Tibial nerve (tissue), 4 donors: Measurements from ENCODE around the gene SLCO2A1. TPM values are rescaled to one million over a fixed set of nuclear protein-coding genes. Genes with fewer than 3 reads are reported as not detected.

ENCODE experiments used
- DNase-seq, 2 donors: peaks; one replicate each; pipeline ENCODE4 v3.0.0-alpha.2; 2019; ENCODE audit warnings: low spot score in 2 of 2
- H3K27ac ChIP-seq, 4 donors: fragments of 200-600 bp; sonication (generic) in 3 of 4; one replicate each; pipeline ENCODE4 v1.5.1; 2017 to 2019; ENCODE audit warnings: mild to moderate bottlenecking in 1 of 4
- H3K27me3 ChIP-seq, 2 donors: fragments of 200-600 bp; sonication (generic) in 1 of 2; one replicate each; pipeline versions ENCODE4 v1.5.1 to v1.6.0; 2017 to 2019
- H3K36me3 ChIP-seq, 3 donors: fragments of 200-600 bp; sonication (generic); one replicate each; pipeline ENCODE4 v1.5.1; 2018 to 2019
- H3K4me1 ChIP-seq, 4 donors: fragments of 200-600 bp; sonication (generic) in 3 of 4; one replicate each; pipeline ENCODE4 v1.5.1; 2017 to 2019
- H3K4me3 ChIP-seq, 4 donors: fragments of 200-600 bp; sonication (generic) in 3 of 4; one replicate each; pipeline ENCODE4 v1.5.1; 2017 to 2019; ENCODE audit warnings: mild to moderate bottlenecking in 1 of 4, moderate library complexity in 1 of 4
- H3K9me3 ChIP-seq, 4 donors: fragments of 200-600 bp; sonication (generic) in 3 of 4; one replicate each; pipeline ENCODE4 v1.5.1; 2017 to 2019
- EP300 ChIP-seq, 2 donors: sonication (generic); formaldehyde crosslinking; IDR thresholded peaks; one replicate each; pipeline ENCODE4 v1.6.1; 2017; ENCODE audit warnings: antibody characterized with exemption in 2 of 2, mild to moderate bottlenecking in 1 of 2
- POLR2A ChIP-seq, 2 donors: fragments of 450-650 bp; IDR thresholded peaks; one replicate each; pipeline ENCODE4 v1.6.1; 2017; ENCODE audit warnings: antibody characterized with exemption in 2 of 2, mild to moderate bottlenecking in 2 of 2, moderate library complexity in 2 of 2
- WGBS, 2 donors: methylation state at CpG; one replicate each; pipeline ENCODE4 v1.1.5; 2018; 5-methylcytosine and 5-hydroxymethylcytosine counted together
- total RNA-seq, 4 donors: library from RNA; depleted of rRNA; stranded (reverse); fragments of >200 nt; gene quantifications; one replicate each; pipeline ENCODE4 v1.1.0, GENCODE V29; 2016
- TF ChIP-seq, protein P1 (sequence below), 5 experiments: fragments of 200-600 bp in 3 of 5; fragments of 450-650 bp in 2 of 5; sonication (generic) in 3 of 5; IDR thresholded peaks; one replicate each; pipeline ENCODE4 v1.5.1; 2016 to 2019; ENCODE audit warnings: antibody characterized with exemption in 5 of 5, mild to moderate bottlenecking in 3 of 5, moderate library complexity in 2 of 5

SLCO2A1 gene
- total RNA-seq, 4 donors from 2014 or later = 8.8 to 22.9 (median 12.2) TPM

DNA sequence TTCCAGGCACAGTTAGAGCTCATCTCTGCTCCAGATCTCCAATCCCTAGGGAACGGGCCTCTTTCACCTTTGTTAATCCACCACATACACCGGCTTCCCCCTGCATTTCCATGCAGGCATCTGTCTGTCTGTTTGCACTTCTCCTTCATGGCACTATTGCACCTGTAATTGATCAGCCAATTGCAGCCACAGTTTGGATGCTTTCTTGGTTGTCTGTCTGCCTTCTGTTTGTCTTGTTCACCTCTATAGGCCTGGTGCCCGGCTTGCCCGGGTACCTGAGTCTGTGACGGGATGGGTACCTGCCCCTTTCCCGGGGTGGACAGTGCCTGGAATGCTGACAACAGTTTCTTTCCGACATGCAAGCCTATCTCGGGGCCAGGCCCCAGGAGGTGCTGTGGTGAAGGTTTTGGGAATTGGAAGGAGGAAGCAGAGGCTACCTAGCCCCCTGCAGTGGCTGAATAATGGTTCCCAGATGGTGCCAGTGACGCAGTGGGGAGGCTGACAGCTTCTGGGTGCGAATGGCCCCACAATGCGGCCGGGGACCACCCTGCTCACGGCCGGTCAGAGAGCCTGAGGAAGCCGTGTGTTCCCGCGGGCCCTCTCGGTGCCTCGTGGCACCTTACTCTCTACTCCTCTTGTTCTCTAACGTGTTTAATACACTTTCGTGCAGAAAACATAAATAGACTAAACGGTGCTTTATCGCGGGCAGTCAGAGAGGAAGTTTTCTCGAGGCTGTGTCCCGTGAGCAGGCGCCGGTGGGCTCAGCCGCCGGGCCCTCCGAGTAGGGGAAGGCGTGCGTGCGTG lies 102.8 kb downstream of the SLCO2A1 start:
- 18 to 22% methylated on average over 33 to 34 of the region's 34 CpGs for WGBS, 2 donors
- Histone ChIP-seq H3K36me3 (no peaks in the 10 kb centered on the region), H3K9me3 (no peaks in the 10 kb centered on the region), H3K27ac (no peak overlapping the region), H3K4me3 (peak overlapping the region; percentile 25 to 61 (median 38)), H3K27me3 (no peaks in the 10 kb centered on the region), H3K4me1 (peaks cover 0 to 11% (median 0%) of the 10 kb centered on the region in 4 donors)
- TF ChIP-seq EP300 (IDR thresholded peaks at IDR 0.05) = no peak
- no peak for TF ChIP-seq POLR2A (IDR thresholded peaks at IDR 0.05)
- TF ChIP-seq, protein P1, sequence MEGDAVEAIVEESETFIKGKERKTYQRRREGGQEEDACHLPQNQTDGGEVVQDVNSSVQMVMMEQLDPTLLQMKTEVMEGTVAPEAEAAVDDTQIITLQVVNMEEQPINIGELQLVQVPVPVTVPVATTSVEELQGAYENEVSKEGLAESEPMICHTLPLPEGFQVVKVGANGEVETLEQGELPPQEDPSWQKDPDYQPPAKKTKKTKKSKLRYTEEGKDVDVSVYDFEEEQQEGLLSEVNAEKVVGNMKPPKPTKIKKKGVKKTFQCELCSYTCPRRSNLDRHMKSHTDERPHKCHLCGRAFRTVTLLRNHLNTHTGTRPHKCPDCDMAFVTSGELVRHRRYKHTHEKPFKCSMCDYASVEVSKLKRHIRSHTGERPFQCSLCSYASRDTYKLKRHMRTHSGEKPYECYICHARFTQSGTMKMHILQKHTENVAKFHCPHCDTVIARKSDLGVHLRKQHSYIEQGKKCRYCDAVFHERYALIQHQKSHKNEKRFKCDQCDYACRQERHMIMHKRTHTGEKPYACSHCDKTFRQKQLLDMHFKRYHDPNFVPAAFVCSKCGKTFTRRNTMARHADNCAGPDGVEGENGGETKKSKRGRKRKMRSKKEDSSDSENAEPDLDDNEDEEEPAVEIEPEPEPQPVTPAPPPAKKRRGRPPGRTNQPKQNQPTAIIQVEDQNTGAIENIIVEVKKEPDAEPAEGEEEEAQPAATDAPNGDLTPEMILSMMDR (IDR thresholded peaks at IDR 0.05) = no peak
- no peak for DNase-seq

DNA sequence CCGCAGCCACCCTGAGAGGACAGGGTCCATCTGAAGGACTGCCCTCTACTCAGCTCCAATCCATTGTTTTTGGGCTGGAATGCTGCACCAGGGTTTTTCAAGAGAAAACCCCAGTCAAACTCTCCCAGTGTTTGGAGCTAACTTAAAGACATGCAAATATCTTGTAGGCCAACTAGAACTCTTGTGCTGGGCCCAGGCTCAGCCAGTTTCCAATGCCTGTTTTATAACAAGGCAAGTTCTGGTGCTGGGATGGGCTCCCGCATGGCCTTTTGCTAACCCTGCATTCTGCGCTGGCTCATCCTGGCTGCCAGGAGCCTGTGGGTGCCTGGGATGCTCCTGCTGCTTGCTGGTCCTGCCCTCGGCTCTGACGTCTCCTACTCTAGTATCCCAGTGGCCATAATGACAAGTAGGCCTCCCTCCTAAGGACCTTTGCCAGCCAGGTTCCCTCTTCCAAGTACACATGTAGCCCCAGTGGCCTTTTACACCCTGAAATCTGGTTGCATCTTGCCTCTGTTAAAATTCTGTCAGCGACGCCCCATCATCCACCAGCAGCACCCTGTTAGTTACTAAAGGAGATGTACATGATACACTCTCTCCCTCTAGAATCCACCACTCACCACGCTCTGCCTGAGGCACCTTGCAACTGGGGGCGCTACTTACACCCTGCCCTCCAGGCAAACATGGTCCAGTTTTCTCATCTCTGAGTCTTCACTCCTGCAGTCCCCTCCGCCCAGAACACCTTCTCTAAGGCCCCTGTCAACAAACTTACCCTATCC lies 103.6 kb downstream of the SLCO2A1 start:
- H3K4me3 ChIP-seq = no peak overlapping the region
- H3K36me3 ChIP-seq = no peaks in the 10 kb centered on the region
- peaks cover 0 to 11% (median 0%) of the 10 kb centered on the region in 4 donors for H3K4me1 ChIP-seq
- no peak for DNase-seq
- no peaks in the 10 kb centered on the region for H3K27me3 ChIP-seq
- whole genome bisulfite sequencing, 2 donors = 92 to 97% methylated on average over 8 to 10 of the region's 10 CpGs
- H3K9me3 ChIP-seq = no peaks in the 10 kb centered on the region
- H3K27ac ChIP-seq = no peak overlapping the region
- no peak for TF ChIP-seq EP300 (IDR thresholded peaks at IDR 0.05)

DNA sequence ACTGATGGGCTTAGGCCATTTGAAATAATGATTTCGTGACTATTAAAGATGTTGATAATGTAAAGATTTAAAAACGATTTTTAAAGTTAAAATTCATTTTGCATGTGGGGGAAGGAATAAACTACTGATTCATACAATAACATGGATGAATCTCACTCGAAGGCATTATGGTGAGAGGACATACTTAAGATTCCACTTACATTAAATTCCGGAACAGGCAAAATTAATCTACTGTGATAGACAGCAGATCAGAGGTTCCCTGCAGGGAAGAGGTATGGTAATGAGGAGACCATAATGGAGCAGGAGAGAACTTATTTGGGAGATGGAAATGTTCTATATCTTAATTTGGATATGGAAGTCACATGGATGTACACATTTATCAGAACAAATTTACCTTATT lies 105.7 kb downstream of the SLCO2A1 start:
- H3K36me3 ChIP-seq = no peaks in the 10 kb centered on the region
- H3K4me3 ChIP-seq = no peak overlapping the region
- no peak overlapping the region for H3K27ac ChIP-seq
- no peaks in the 10 kb centered on the region for H3K9me3 ChIP-seq
- peaks cover 0 to 11% (median 0%) of the 10 kb centered on the region in 4 donors for H3K4me1 ChIP-seq
- 73 to 75% methylated on average over 4 of the region's 4 CpGs for WGBS, 2 donors
- H3K27me3 ChIP-seq = peaks cover 0 to 4% of the 10 kb centered on the region in 2 donors
- no peak for TF ChIP-seq POLR2A (IDR thresholded peaks at IDR 0.05)
- TF ChIP-seq, protein P1 (IDR thresholded peaks at IDR 0.05) = no peak
- no peak for TF ChIP-seq EP300 (IDR thresholded peaks at IDR 0.05)
- DNase-seq = no peak

DNA sequence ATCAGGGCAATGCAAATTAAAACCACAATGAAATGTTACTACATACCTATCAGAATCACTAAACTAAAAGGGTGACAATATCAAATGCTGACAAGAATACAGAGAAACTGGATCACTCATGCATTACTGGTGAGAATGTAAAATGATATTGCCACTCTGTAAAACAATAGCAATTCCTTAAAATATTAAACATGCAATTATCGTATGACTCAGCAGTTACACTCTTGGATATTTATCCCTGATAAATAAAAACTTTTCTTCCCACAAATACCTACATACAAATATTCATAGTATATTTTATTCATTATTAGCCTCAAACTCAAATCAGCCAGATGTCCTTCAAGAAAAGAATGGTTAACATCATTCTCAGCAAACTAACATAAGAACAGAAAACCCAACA lies 108.1 kb downstream of the SLCO2A1 start:
- no peaks in the 10 kb centered on the region for H3K36me3 ChIP-seq
- H3K27ac ChIP-seq = no peak overlapping the region
- TF ChIP-seq, protein P1 (IDR thresholded peaks at IDR 0.05) = no peak
- TF ChIP-seq EP300 (IDR thresholded peaks at IDR 0.05) = no peak
- TF ChIP-seq POLR2A (IDR thresholded peaks at IDR 0.05) = no peak
- no peaks in the 10 kb centered on the region for H3K4me1 ChIP-seq
- H3K9me3 ChIP-seq = peaks cover 0 to 5% (median 2%) of the 10 kb centered on the region in 4 donors
- DNase-seq = no peak
- H3K27me3 ChIP-seq = peaks cover 0 to 4% of the 10 kb centered on the region in 2 donors
- H3K4me3 ChIP-seq = no peak overlapping the region
- WGBS, 2 donors = 93% methylated on average over 1 of the region's 1 CpG

DNA sequence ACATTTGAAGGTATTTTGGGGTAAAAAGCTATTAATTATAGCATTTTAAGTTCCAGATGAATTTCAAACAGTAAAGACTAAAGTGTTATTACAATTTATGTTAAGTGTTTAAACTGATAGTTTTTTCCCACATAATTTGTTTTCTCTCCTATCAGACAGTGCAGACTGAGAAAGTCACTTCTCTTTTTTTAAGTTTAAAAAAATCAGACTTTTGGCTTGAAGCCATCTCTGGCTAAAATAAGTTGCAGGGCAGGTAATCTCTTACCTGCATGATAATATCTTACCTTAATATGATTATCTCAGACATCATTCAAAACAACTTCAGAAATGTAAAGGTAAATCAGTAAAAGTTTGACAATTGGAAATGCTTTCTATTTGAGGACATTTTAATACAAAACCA lies 112.6 kb downstream of the SLCO2A1 start:
- Histone ChIP-seq H3K27me3 (peaks cover 0 to 4% of the 10 kb centered on the region in 2 donors), H3K36me3 (no peaks in the 10 kb centered on the region), H3K4me3 (no peak overlapping the region), H3K4me1 (no peaks in the 10 kb centered on the region), H3K9me3 (peaks cover 0 to 5% (median 2%) of the 10 kb centered on the region in 4 donors), H3K27ac (no peak overlapping the region)
- DNase-seq = no peak
- TF ChIP-seq, protein P1 (IDR thresholded peaks at IDR 0.05) = no peak
- TF ChIP-seq POLR2A (IDR thresholded peaks at IDR 0.05) (no peak), EP300 (IDR thresholded peaks at IDR 0.05) (no peak)
